GM20000 (cell line): ENCODE data around the gene PROB1.

Experiments used
- DNase-seq: peaks from one replicate; pipeline ENCODE4 v3.0.0; 2012; ENCODE audit warnings: low spot score
- TF ChIP-seq, protein P1 (sequence below): IDR thresholded peaks from 2 replicates; pipeline ENCODE4 v1.5.1; 2012; ENCODE audit warnings: mild to moderate bottlenecking, control low read depth; ENCODE audit errors: extremely low read depth, missing control alignments

PROB1 gene

DNA sequence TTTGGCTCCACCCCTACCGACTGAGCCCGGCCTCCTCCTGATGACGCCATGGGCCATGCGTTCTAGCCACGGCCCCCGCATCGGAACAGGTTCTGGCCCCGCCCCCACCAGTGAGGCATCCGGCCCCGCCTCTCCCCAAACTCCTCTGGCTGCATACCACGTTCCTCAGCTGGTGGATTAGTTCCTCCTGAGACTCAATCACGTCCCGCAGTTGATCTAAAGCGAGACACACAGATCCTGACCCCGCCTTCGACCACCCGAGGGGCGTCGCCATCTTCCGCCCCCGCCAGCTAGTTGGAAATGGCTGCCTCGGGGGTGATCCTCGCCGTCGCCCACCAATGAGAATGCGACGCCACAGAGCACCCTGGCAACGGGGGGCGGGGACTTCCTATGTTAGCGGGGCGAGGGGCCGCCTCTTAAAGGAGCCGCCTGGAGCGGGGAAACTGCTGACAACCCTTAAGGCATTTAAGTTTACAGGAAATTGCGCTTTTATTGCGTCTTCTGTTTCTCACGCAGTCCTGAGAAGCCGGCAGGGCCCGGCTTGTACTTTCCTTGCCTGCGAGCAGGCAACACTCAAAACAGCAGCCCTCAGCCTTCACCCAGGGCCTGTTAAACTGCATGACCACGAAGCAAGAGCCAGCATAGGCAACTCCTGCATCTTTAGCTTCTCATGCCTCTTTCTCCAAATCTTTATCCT is 9.0 kb upstream of the PROB1 start, which contains the start of gene SPATA24:
Gene SPATA24, minus strand, starts transcription at position 303 of the 697 bp plus-strand sequence. Its CDS starts 29 bp downstream, at position 274.
- DNase-seq: peak; percentile 92
- TF ChIP-seq, protein P1, sequence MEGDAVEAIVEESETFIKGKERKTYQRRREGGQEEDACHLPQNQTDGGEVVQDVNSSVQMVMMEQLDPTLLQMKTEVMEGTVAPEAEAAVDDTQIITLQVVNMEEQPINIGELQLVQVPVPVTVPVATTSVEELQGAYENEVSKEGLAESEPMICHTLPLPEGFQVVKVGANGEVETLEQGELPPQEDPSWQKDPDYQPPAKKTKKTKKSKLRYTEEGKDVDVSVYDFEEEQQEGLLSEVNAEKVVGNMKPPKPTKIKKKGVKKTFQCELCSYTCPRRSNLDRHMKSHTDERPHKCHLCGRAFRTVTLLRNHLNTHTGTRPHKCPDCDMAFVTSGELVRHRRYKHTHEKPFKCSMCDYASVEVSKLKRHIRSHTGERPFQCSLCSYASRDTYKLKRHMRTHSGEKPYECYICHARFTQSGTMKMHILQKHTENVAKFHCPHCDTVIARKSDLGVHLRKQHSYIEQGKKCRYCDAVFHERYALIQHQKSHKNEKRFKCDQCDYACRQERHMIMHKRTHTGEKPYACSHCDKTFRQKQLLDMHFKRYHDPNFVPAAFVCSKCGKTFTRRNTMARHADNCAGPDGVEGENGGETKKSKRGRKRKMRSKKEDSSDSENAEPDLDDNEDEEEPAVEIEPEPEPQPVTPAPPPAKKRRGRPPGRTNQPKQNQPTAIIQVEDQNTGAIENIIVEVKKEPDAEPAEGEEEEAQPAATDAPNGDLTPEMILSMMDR: no peak

- TF ChIP-seq, protein P1: no peak
Observed at GRCh38 chr5:139403418-139403786, 8.5 kb upstream of the PROB1 start.

DNA sequence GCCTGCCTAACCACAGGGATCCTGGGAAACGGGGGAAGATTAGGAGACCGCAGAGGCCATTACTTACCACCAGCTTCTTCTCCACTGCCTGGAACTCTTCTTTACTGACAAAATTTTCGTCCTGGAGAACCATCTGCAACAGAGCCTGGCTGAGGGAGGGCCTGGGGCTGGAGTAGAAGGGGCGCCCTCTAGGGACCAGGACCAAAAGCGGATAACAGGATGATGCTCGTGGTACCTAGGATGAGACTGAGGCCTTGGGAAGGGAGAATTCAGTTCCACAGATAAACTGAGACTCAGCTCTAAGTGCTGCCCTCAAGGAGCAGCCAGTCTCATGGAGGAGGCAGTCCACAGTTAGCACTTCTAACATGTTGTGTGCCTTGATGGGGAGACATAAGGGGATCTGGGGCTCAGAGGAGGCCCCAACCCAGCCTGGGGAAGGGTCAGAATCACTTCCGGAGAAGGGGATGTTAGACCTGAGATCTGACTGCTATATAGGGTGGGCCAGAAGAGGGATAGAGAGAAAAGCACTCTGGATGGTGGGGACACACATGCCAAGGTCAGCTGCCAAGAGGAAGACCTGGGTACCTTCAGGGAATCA is 7.8 kb upstream of the PROB1 start:
- no peak for DNase-seq
- TF ChIP-seq, protein P1: peak; percentile 44

More at GRCh38 chr5:139403418-139403786, 8.5 kb upstream of the PROB1 start:
- DNase-seq: no peak

DNA sequence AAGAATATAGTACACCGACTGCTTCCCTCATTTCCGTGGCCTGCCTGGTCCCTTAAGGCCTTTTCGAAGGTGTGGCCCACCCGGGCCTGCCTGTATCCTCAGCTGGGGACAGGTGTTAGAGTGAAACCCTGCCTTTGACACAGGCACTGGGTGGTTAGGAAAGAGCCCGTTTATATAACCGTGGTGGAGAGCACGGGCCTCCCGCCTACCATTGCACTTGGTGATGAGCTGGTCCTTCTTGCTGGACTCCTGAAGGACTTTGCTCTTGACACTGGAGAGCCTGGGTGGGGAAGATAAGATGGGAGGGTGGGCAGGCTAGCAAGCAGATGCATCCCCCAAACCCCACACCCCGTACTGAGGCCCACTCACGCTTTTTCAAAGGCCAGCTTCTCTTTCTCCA is 6.6 kb upstream of the PROB1 start:
- DNase-seq: no peak

DNA sequence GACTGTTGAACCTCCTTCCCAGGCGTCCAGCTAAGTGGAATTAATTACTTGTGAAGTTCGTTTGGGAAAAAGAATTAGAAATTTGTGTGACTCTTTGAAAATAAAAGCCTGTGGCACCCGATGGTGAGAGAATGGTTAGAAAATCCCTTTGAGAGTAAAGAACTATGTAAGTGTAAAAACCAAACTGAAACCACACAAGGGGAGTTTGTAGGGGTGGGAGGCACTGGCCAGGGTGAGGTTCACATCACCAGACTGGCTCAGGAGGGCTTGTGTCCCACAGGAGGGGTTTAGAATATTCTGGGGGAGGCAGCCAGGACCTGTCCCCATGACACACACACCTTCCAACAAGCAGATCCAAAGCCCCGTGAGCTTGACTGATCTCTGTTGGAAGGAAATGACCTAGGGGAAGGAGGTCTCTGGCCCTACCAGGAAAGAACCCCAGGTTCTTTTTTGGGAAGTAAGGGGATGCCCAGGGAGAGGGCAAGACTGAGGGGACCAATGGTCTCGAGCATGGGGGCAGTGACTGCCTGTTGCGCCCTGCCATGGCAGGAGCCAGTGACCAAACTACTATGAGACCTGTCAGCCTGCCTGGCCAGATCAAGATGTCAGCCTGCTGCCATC is 4.7 kb upstream of the PROB1 start:
- TF ChIP-seq, protein P1: no peak
- peak; percentile 80 for DNase-seq

More for the DNA sequence above, 6.6 kb upstream of the PROB1 start:
- TF ChIP-seq, protein P1: no peak

DNA sequence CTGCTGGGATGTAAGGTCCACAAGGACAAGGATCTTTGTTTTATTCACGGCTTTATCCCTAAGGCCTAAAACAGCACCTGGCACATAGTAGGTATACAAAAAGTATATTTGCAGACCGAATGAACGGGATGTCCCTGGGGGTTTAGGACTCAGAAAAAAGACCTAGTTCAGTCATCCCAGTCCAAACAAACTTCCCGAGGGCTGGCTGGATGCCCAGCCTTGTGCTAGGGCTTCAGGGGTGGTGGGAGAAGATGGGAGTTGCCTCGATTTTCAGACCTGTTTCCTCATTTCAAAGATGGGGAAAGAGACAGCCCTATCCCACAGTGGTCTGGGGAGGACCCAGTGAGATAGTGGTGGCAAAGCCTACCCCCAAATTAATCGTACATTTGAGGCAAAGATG is 3.0 kb upstream of the PROB1 start:
- DNase-seq: no peak
- TF ChIP-seq, protein P1: no peak

DNA sequence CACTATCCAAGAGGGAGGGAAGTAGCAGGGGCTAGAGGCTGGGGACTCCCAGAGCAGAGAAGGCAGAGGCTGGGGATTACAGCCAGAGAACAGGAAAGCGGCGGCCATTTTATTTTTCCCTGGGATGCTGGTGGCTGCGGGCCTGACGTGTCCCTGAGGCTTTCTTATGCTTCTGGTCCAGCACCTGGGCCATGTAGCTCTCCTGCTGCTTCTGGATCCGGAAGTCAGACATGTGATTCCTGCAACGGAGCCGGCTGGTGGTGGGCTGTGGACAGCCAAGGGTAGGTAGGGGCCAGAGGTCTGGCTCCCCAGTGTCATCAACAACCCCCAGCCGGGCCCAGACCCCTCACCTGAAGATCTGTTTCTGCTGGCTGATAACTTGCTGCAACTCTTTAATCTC is 1.8 kb upstream of the PROB1 start:
- TF ChIP-seq, protein P1: no peak
- DNase-seq: no peak
